T-cell (primary cell): ENCODE data around the gene IYD. TPM values are rescaled to one million over a fixed set of nuclear protein-coding genes. Genes with fewer than 3 reads are reported as not detected.
A peak's percentile ranks its signal among the peaks of the same experiment; 100 is the strongest.

Source experiments
- ATAC-seq, 4 experiments: fragments of 200-7000 bp in 3 of 4; fragments of 150-1000 bp in 1 of 4; cut with Tn5 transposase; replicated peaks in 1 of 4; 1 replicate in 3 of 4; 2 replicates in 1 of 4; pipeline ENCODE4 v1.10.0; 2021; ENCODE audit warnings: moderate library complexity in 3 of 4, mild to moderate bottlenecking in 2 of 4, moderate number of reproducible peaks in 1 of 4
- CTCF ChIA-PET, 2 donors: fragments of 300-600 bp; sonication (Branson Sonifier 250); formaldehyde crosslinking; loops; one replicate each; lab custom pipeline; 2022; ENCODE audit warnings: antibody characterized with exemption in 2 of 2; lab: Charles Lee
- POLR2A ChIA-PET, 2 donors: fragments of 300-600 bp; sonication (Branson Sonifier 250); formaldehyde crosslinking; loops; one replicate each; lab custom pipeline; 2022; ENCODE audit warnings: antibody characterized with exemption in 2 of 2; lab: Charles Lee
- DNase-seq, 35 experiments: peaks; one replicate each; pipeline versions ENCODE4 v3.0.0 to v3.0.0-alpha.2; 2013 to 2023
- H3K27ac ChIP-seq: one replicate; pipeline ENCODE4 v1.5.1; 2013; ENCODE audit warnings: low read length
- H3K27me3 ChIP-seq, 2 experiments: replicated peaks in 1 of 2; 1 replicate in 1 of 2; 2 replicates in 1 of 2; pipeline versions ENCODE4 v1.6.1 to v1.7.0; 2013; ENCODE audit warnings: low read length in 1 of 2, mixed read lengths in 1 of 2; ENCODE audit not compliant: control insufficient read depth in 2 of 2, insufficient read depth in 2 of 2; ENCODE audit errors: extremely low read depth in 1 of 2
- H3K36me3 ChIP-seq, 2 donors: 1 replicate in 1 of 2; 2 replicates in 1 of 2; pipeline versions ENCODE4 v1.6.1 to v1.7.0; 2013; ENCODE audit warnings: low read length in 1 of 2; ENCODE audit not compliant: control insufficient read depth in 2 of 2, insufficient read depth in 1 of 2; ENCODE audit errors: extremely low read depth in 1 of 2
- H3K4me1 ChIP-seq, 2 experiments: 1 replicate in 1 of 2; 2 replicates in 1 of 2; pipeline versions ENCODE4 v1.6.1 to v1.7.0; 2013; ENCODE audit warnings: low read length in 2 of 2, mixed read lengths in 1 of 2; ENCODE audit not compliant: insufficient read depth in 2 of 2, control insufficient read depth in 1 of 2; ENCODE audit errors: extremely low read depth in 1 of 2
- H3K4me3 ChIP-seq, 2 donors: 1 replicate in 1 of 2; 2 replicates in 1 of 2; pipeline versions ENCODE4 v1.5.1 to v1.7.0; 2013; ENCODE audit warnings: mild to moderate bottlenecking in 2 of 2, low read length in 1 of 2, moderate library complexity in 1 of 2; ENCODE audit not compliant: control insufficient read depth in 1 of 2; ENCODE audit errors: extremely low read depth in 1 of 2
- H3K9me3 ChIP-seq: 2 replicates; pipeline ENCODE4 v1.7.0; 2013
- H3K27ac Mint-ChIP-seq, 2 donors: one replicate each; pipeline ENCODE4 v1.8.0; 2020 to 2021; ENCODE audit warnings: mild to moderate bottlenecking in 2 of 2, mixed read lengths in 2 of 2
- H3K27me3 Mint-ChIP-seq, 2 donors: one replicate each; pipeline ENCODE4 v1.8.0; 2021 to 2022; ENCODE audit warnings: mixed read lengths in 2 of 2
- H3K36me3 Mint-ChIP-seq: one replicate; pipeline ENCODE4 v1.8.0; 2021; ENCODE audit warnings: mixed read lengths
- H3K4me1 Mint-ChIP-seq, 3 donors: one replicate each; pipeline ENCODE4 v1.8.0; 2020 to 2022; ENCODE audit warnings: mixed read lengths in 3 of 3, mild to moderate bottlenecking in 1 of 3
- H3K4me3 Mint-ChIP-seq, 3 donors: one replicate each; pipeline ENCODE4 v1.8.0; 2020 to 2022; ENCODE audit warnings: mild to moderate bottlenecking in 3 of 3, mixed read lengths in 3 of 3, moderate library complexity in 3 of 3
- H3K9me3 Mint-ChIP-seq, 3 donors: one replicate each; pipeline ENCODE4 v1.8.0; 2020 to 2022; ENCODE audit warnings: mixed read lengths in 3 of 3
- WGBS: methylation state at CpG from one replicate; pipeline ENCODE4 v1.1.5; 2013; ENCODE audit warnings: missing lambda C conversion rate; ENCODE audit not compliant: insufficient coverage; 5-methylcytosine and 5-hydroxymethylcytosine counted together
- total RNA-seq, 35 experiments: library from RNA in 6 of 35; stranded (reverse) in 6 of 35; fragments of 120-200 nt in 1 of 35; gene quantifications; one replicate each; pipeline versions ENCODE4 v1.2.1 to v1.2.4 and lab custom pipeline; 2013 to 2026

IYD gene
- total RNA-seq, 5 donors from 2014 or later (not counting 1 experiment from before 2014, with no cell fraction given), result not detected

- H3K4me1 Mint-ChIP-seq, result peaks cover 7 to 16% (median 15%) of the 10 kb centered on the region in 3 donors
- peak in 14 of 35 experiments; percentile 6 to 71 (median 14) for DNase-seq
- CTCF ChIA-PET, result interaction anchor here (0.6 to 5.0 kb wide), 21 partner anchors 11 to 660 kb away, joined by 3 to 68 read pairs (median 4); partner anchors contain the start of gene PLEKHG1 (in 1 of the 2)
- 0% methylated on average over 2 of the region's 12 CpGs for WGBS
- Histone ChIP-seq H3K36me3 (no peaks in the 10 kb centered on the region), H3K27me3 (peaks cover 0 to 6% of the 10 kb centered on the region in 2 experiments), H3K4me3 (peak overlapping the region; percentile 48 to 81), H3K4me1 (peaks cover 0 to 6% of the 10 kb centered on the region in 2 experiments), H3K27ac (no peak overlapping the region), H3K9me3 (no peaks in the 10 kb centered on the region)
- ATAC-seq, result peak in 3 of 4 experiments; percentile 49 to 72 (median 61)
- H3K36me3 Mint-ChIP-seq, result no peaks in the 10 kb centered on the region
- H3K4me3 Mint-ChIP-seq, result peak overlapping the region; percentile 69 to 79 (median 78)
- H3K27me3 Mint-ChIP-seq, result peaks cover 20 to 29% of the 10 kb centered on the region in 2 donors
- peaks cover 3 to 8% (median 5%) of the 10 kb centered on the region in 3 donors for H3K9me3 Mint-ChIP-seq
- no peak overlapping the region for H3K27ac Mint-ChIP-seq
- POLR2A ChIA-PET, result interaction anchor here in 1 of 2 donors (0.6 kb wide), 1 partner anchor 78 kb away, joined by 6 read pairs; no protein-coding TSS in a partner anchor
Measured at GRCh38 chr6:150417899-150418826, 49.4 kb downstream of the IYD start.

GRCh38 chr6:150418827-150419594 is 50.2 kb downstream of the IYD start:
- Histone ChIP-seq H3K36me3 (no peaks in the 10 kb centered on the region), H3K4me3 (peak overlapping the region; percentile 48 to 81), H3K27me3 (peaks cover 0 to 6% of the 10 kb centered on the region in 2 experiments), H3K9me3 (no peaks in the 10 kb centered on the region), H3K4me1 (peaks cover 0 to 6% of the 10 kb centered on the region in 2 experiments), H3K27ac (no peak overlapping the region)
- Mint-ChIP-seq H3K27me3 (peaks cover 20 to 24% of the 10 kb centered on the region in 2 donors), H3K4me1 (peaks cover 7 to 16% (median 15%) of the 10 kb centered on the region in 3 donors), H3K4me3 (peak overlapping the region; percentile 69 to 79 (median 78)), H3K9me3 (peaks cover 3 to 8% (median 5%) of the 10 kb centered on the region in 3 donors), H3K36me3 (no peaks in the 10 kb centered on the region), H3K27ac (no peak overlapping the region)
- DNase-seq (peak in 29 of 35 experiments; percentile 8 to 72 (median 36)), ATAC-seq (peak in 3 of 4 experiments; percentile 62 to 68 (median 67))
- 1% methylated on average over 13 of the region's 23 CpGs for WGBS
- ChIA-PET POLR2A (no interaction called here), CTCF (interaction anchor here (0.6 to 5.0 kb wide), 17 partner anchors 10 to 447 kb away, joined by 3 to 68 read pairs (median 4); partner anchors contain the start of gene PLEKHG1 (in 1 of the 2))

- H3K4me3 Mint-ChIP-seq, result peak overlapping the region in 1 of 3 donors; percentile 78
Measured at GRCh38 chr6:150420428-150420827, 51.6 kb downstream of the IYD start.

GRCh38 chr6:150420926-150421325 is 52.1 kb downstream of the IYD start:
- H3K4me3 Mint-ChIP-seq, result no peak overlapping the region
- H3K27me3 Mint-ChIP-seq, result peaks cover 10 to 12% of the 10 kb centered on the region in 2 donors
- Histone ChIP-seq H3K27me3 (peaks cover 0 to 18% of the 10 kb centered on the region in 2 experiments), H3K27ac (no peak overlapping the region), H3K4me1 (peaks cover 0 to 6% of the 10 kb centered on the region in 2 experiments), H3K9me3 (no peaks in the 10 kb centered on the region), H3K36me3 (no peaks in the 10 kb centered on the region), H3K4me3 (no peak overlapping the region)
- no peak for DNase-seq
- no CpG with 5 or more reads among the region's 3 CpGs for WGBS
- POLR2A ChIA-PET, result no interaction called here
- no peaks in the 10 kb centered on the region for H3K36me3 Mint-ChIP-seq
- ATAC-seq, result no peak
- H3K27ac Mint-ChIP-seq, result no peak overlapping the region
- peaks cover 7 to 16% (median 15%) of the 10 kb centered on the region in 3 donors for H3K4me1 Mint-ChIP-seq
- H3K9me3 Mint-ChIP-seq, result peaks cover 3 to 8% (median 5%) of the 10 kb centered on the region in 3 donors
- CTCF ChIA-PET, result interaction anchor here (0.7 to 5.0 kb wide), 4 partner anchors 10 to 396 kb away, joined by 3 to 68 read pairs (median 25); no protein-coding TSS in a partner anchor

More at GRCh38 chr6:150420428-150420827, 51.6 kb downstream of the IYD start:
- Mint-ChIP-seq H3K9me3 (peaks cover 3 to 8% (median 5%) of the 10 kb centered on the region in 3 donors), H3K4me1 (peaks cover 7 to 16% (median 15%) of the 10 kb centered on the region in 3 donors), H3K36me3 (no peaks in the 10 kb centered on the region), H3K27ac (no peak overlapping the region), H3K27me3 (peaks cover 13 to 16% of the 10 kb centered on the region in 2 donors)
- no CpG with 5 or more reads among the region's 2 CpGs for WGBS
- Histone ChIP-seq H3K27me3 (peaks cover 0 to 13% of the 10 kb centered on the region in 2 experiments), H3K27ac (no peak overlapping the region), H3K9me3 (no peaks in the 10 kb centered on the region), H3K36me3 (no peaks in the 10 kb centered on the region), H3K4me1 (peaks cover 0 to 6% of the 10 kb centered on the region in 2 experiments), H3K4me3 (no peak overlapping the region)
- CTCF ChIA-PET, result interaction anchor here (0.6 to 5.0 kb wide), 4 partner anchors 10 to 396 kb away, joined by 3 to 68 read pairs (median 25); no protein-coding TSS in a partner anchor
- ATAC-seq (no peak), DNase-seq (no peak)
- POLR2A ChIA-PET, result no interaction called here

GRCh38 chr6:150425508-150425907 is 56.7 kb downstream of the IYD start:
- WGBS, result 89% methylated on average over 8 of the region's 8 CpGs
- POLR2A ChIA-PET, result no interaction called here

More at GRCh38 chr6:150425508-150425907, 56.7 kb downstream of the IYD start:
- H3K4me1 Mint-ChIP-seq, result no peaks in the 10 kb centered on the region
- H3K9me3 Mint-ChIP-seq, result peaks cover under 1 to 3% (median 3%) of the 10 kb centered on the region in 3 donors
- Histone ChIP-seq H3K9me3 (no peaks in the 10 kb centered on the region), H3K27ac (no peak overlapping the region), H3K27me3 (peaks cover 0 to 20% of the 10 kb centered on the region in 2 experiments), H3K36me3 (no peaks in the 10 kb centered on the region), H3K4me1 (no peaks in the 10 kb centered on the region), H3K4me3 (no peak overlapping the region)
- ATAC-seq (no peak), DNase-seq (no peak)
- H3K27ac Mint-ChIP-seq, result no peak overlapping the region
- no peak overlapping the region for H3K4me3 Mint-ChIP-seq
- peaks cover 0 to 2% of the 10 kb centered on the region in 2 donors for H3K27me3 Mint-ChIP-seq
- H3K36me3 Mint-ChIP-seq, result no peaks in the 10 kb centered on the region
- CTCF ChIA-PET, result interaction anchor here (0.6 to 1.0 kb wide), 3 partner anchors 101 to 390 kb away, joined by 3 to 5 read pairs (median 3); no protein-coding TSS in a partner anchor
